GM19438 (cell line): Measurements from ENCODE around the gene PCP4L1.

Experiments
- ATAC-seq: cut with Tn5 transposase; IDR thresholded peaks from one replicate; pipeline ENCODE4 v1.9.1; 2021; ENCODE audit warnings: low read depth; ENCODE audit not compliant: unreplicated experiment

Gene PCP4L1

DNA sequence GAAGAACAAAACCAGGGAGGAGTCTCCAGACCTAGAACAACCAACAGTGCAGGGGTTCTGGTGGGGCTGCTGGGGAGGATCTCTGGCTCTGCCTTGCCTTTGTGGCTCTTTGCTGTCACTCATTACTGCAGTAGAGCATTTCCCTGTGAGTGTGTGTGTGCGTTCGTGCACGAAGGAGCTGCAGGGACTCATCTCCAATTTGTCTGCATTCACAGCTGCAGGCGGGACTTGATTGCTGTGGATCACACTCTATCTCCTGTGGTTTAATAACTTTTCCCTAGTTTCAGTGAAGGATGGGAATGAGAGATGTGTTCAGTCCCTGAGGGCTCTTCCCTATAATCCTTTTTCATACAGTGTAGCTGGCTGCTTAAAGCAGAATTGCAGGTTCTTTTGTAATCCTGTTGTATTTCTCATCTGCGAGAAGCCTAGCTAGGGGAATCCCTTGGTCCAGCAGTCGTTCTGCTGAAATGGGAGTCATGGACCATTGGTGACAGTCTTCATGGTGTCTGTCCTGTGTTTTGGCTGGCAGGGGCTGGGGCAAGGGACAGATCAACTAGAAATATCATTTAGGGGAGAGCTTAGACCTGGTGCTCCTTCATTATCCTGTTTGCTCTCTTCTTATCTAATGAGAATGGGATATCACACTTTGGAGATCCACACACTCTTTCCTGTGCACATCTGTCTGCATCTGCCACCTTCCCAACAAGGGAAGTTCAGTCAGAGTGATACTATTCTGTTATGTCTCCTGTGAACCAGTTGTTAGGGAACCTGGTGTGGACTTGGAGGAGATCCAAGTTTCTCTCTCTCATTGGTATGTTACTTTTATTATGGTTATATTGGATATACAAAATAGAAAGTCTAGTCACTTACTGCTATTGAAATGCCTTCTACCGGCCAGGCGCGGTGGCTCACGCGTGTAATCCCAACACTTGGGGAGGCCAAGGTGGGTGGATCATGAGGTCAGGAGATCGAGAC lies 3.0 kb downstream of the PCP4L1 start:
- peak; percentile 56 for ATAC-seq

DNA sequence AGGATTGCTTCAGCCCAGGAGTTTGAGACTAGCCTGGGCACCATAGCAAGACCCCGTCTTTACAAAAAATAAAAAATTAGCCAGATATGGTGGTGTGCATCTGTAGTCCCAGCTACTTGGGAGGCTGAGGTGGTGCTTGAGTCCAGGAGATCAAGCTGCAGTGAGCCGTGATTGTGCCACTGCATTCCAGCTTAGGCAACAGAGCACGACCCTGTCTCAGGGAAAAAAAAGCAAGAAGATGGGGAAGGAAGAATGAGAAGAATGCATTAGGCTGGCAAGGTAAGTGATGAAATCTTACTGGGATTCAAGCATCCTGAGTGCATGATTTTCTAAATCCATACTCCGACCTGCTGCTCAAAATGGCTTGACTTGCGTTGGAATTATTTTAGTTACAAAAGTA lies 6.8 kb downstream of the PCP4L1 start:
- no peak for ATAC-seq

- ATAC-seq = no peak
Measured at GRCh38 chr1:161266202-161266601, 7.7 kb downstream of the PCP4L1 start.

- ATAC-seq = no peak
Measured at GRCh38 chr1:161266836-161267235, 8.3 kb downstream of the PCP4L1 start.

DNA sequence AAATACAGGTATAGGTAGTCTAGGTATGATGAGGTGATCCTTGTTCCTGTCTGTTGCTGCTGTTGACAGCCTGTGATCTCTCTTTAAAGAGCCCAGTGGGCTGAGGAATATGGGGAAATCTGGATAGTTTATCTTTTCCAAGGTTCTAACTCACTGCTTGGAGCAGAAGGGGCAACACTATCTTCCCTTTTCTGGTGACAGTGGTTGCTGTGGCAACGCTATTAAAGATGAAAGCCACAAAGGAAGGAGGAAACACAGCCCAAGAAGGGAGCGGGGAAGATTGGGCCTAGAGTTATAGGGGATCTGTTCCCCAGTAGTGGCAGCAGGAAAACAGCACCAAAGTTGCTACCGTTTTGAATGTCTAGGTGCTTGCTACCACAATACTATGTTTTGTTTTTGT lies 8.8 kb downstream of the PCP4L1 start:
- ATAC-seq = no peak

DNA sequence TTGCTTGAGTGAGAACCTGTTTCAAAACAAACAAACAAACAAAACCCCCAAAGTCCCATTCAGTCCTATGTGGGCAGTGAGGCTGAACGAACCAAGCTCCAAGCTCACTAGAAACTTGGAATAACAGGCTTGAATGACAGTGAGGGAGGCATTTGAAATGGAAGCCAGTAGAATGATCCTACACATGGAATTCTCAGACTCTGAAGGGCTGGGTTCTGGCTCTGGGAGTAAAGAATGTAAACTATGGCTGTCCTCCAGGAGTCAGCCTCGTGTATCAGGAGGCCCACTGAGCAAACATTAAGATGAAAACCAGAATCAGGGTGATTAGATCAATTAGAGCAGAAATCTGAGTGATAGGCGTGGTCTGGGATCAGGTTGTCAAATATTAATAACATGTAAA lies 14.9 kb downstream of the PCP4L1 start:
- no peak for ATAC-seq

- no peak for ATAC-seq
Measured at GRCh38 chr1:161274874-161275273, 16.3 kb downstream of the PCP4L1 start.

- no peak for ATAC-seq
Measured at GRCh38 chr1:161282991-161283390, 24.4 kb downstream of the PCP4L1 start.

DNA sequence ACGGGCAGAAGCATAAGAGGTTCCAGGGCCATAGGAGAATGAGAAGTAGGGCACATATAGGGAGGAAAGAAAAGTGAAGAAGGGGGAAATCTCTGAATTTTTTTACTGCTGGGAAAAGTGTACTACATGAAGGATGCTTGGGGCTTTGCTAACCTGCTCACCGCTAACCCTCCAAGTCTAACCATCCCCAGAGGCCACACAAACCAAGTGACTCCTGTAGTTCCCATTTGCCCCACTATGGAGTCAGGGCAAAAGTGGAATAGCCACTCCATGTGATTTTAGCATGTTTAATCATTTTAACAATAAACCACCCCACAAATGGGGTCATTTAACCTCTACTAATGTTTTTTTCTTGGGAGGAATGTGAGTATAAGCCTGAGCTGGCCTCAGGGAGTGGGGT lies 26.6 kb downstream of the PCP4L1 start:
- no peak for ATAC-seq

DNA sequence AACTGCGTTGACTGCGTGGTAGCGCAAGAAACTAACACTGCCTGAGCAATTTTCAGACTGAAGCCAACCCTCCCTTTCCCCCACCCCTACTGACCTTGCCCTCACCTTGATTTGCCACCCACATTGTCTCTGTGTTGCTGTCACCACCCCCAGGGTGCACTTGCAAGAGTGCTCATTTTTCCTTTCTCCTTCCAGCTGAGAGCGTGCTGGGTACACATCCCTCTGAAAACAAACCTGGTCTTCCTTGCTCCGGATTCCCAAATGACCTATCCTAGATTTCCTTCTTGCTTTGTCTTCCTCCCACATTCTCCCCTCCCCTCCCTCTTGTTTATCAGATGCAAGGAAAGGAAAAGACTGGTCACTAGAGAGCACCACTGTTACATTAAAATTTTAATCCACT lies 27.0 kb downstream of the PCP4L1 start:
- ATAC-seq = no peak

GRCh38 chr1:161287482-161288054 lies 29.0 kb downstream of the PCP4L1 start:
- no peak for ATAC-seq

GRCh38 chr1:161290779-161291178 lies 32.2 kb downstream of the PCP4L1 start:
- ATAC-seq = no peak

- ATAC-seq = no peak
Measured at GRCh38 chr1:161297415-161297814, 38.9 kb downstream of the PCP4L1 start.

- no peak for ATAC-seq
Measured at GRCh38 chr1:161298116-161298515, 39.6 kb downstream of the PCP4L1 start.

- no peak for ATAC-seq
Measured at GRCh38 chr1:161299347-161299746, 40.8 kb downstream of the PCP4L1 start.

DNA sequence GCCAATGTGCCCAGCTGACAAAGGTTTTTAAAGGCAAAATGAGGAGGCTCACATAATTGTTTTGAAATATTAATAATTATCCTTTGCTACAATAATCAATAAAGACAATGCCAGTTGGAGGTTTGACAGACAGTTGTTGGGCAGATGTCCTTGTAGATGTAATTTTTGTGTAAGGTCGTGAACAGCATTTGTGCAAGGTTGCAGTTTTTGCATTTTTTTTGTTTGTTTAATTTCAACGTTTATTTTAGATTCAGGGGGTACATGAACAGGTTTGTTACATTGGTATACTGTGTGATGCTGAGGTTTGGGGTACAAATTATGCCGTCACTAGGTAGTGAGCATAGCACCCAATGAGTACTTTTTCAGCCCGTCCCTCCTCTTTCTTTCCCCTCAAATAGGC lies 41.9 kb downstream of the PCP4L1 start:
- no peak for ATAC-seq

GRCh38 chr1:161304927-161305866 lies 46.7 kb downstream of the PCP4L1 start:
- ATAC-seq = no peak

DNA sequence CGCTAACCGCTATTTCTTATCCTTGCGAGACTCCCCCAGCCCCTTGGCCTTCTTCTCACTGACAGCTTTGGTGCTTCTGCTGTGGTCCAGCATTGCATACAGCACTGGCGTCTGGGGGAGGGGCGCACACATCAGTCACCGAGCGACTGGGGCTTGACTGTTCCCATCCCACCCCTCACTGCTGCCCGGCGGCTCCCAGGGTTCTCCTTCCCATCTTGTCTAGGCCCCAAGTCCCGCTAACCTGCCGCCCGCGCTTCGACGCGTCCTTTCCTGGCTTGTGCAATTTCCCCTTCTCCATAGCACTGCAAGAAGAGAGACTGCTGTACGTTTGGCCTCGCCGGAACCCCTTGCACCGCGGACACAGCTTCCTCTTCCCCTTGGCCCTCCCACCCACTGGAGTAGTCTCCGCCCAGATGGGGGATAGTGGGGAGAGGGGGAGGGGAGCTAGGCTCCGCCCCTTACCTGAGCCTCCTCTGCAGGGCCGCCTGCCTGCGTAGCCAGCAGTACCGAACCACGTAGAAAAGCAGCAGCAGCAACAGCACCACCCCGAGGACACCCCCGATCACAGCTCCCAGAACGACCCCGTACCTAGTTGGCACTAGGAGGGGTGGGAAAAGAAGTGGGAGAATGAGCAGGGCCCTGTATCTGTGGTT lies 47.4 kb downstream of the PCP4L1 start:
- ATAC-seq = peak; percentile 89

DNA sequence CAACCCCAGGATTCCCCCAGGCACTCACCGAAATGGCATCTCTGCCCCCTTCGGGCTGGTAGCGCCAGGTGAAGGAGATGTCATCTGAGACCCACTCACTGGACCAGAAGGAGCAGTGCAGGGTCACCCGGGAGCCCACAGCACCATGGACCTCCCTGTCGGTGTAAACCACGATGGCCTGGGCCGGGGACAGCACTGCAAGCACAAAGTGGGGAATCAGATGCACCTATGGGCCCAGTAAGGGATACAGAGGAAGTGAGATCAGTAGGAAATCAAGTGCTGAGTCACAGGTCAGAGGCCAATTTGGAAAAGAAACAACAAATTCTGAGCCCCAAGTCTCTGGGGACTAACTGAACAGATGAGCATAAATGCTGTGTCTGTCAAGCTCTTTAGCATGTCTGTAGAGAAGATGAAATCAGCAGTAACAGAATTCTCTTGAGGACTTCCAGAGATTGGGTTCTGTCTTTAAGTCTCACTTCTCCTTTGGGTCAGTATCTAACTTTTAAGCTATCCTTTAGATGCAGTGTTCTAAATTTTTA lies 48.8 kb downstream of the PCP4L1 start:
- no peak for ATAC-seq
